H9 (cell line): ENCODE data around the gene SCN1B. TPM values are rescaled to one million over a fixed set of nuclear protein-coding genes. Genes with fewer than 3 reads are reported as not detected.
A peak's percentile ranks its signal among the peaks of the same experiment; 100 is the strongest.

Source experiments
- DNase-seq: peaks from one replicate; pipeline ENCODE4 v3.0.0-alpha.2; 2017
- H2AFZ ChIP-seq: one replicate; pipeline ENCODE4 v1.6.1; 2013; ENCODE audit warnings: mild to moderate bottlenecking, low read length, control low read depth, moderate library complexity
- H2AK5ac ChIP-seq: 2 replicates; pipeline ENCODE4 v1.6.1; 2013; ENCODE audit warnings: low read length, control low read depth, mixed read lengths; ENCODE audit not compliant: insufficient read length
- H2BK120ac ChIP-seq: one replicate; pipeline ENCODE4 v1.6.1; 2013; ENCODE audit warnings: low read depth, mild to moderate bottlenecking, low read length, control low read depth, inconsistent platforms; ENCODE audit not compliant: poor library complexity, severe bottlenecking
- H2BK12ac ChIP-seq: 2 replicates; pipeline ENCODE4 v1.6.1; 2013; ENCODE audit warnings: low read length, control low read depth, mixed read lengths, low read depth; ENCODE audit not compliant: insufficient read length
- H2BK15ac ChIP-seq: 2 replicates; pipeline ENCODE4 v1.6.1; 2013; ENCODE audit warnings: low read depth, low read length, control low read depth
- H2BK20ac ChIP-seq: one replicate; pipeline ENCODE4 v1.6.1; 2013; ENCODE audit warnings: low read depth, mild to moderate bottlenecking, low read length, control low read depth, inconsistent platforms; ENCODE audit not compliant: poor library complexity, severe bottlenecking
- H2BK5ac ChIP-seq: 2 replicates; pipeline ENCODE4 v1.6.1; 2013; ENCODE audit warnings: low read length, control low read depth, mixed read lengths; ENCODE audit not compliant: insufficient read length
- H3K14ac ChIP-seq: 2 replicates; pipeline ENCODE4 v1.6.1; 2013; ENCODE audit warnings: low read length, control low read depth; ENCODE audit not compliant: insufficient read depth
- H3K18ac ChIP-seq: 2 replicates; pipeline ENCODE4 v1.6.1; 2013; ENCODE audit warnings: low read depth, mild to moderate bottlenecking, mixed read lengths, low read length, control low read depth; ENCODE audit not compliant: insufficient read length
- H3K23ac ChIP-seq: 2 replicates; pipeline ENCODE4 v1.6.1; 2013; ENCODE audit warnings: low read length, control low read depth, mixed read lengths, low read depth; ENCODE audit not compliant: insufficient read length
- H3K23me2 ChIP-seq: 2 replicates; pipeline ENCODE4 v1.6.1; 2013; ENCODE audit warnings: low read depth, mild to moderate bottlenecking, mixed read lengths, low read length, control low read depth; ENCODE audit not compliant: insufficient read length, poor library complexity, severe bottlenecking
- H3K27ac ChIP-seq: 2 replicates; pipeline ENCODE4 v1.5.1; 2013; ENCODE audit warnings: low read length, control low read depth, mixed read lengths, low read depth; ENCODE audit not compliant: insufficient read length
- H3K27me3 ChIP-seq: 2 replicates; pipeline ENCODE4 v1.6.1; 2013; ENCODE audit warnings: low read length, control low read depth, inconsistent platforms; ENCODE audit not compliant: insufficient read depth
- H3K4ac ChIP-seq: 2 replicates; pipeline ENCODE4 v1.6.1; 2013; ENCODE audit warnings: low read depth, mild to moderate bottlenecking, control low read depth, inconsistent platforms, low read length, moderate library complexity
- H3K4me1 ChIP-seq: 2 replicates; pipeline ENCODE4 v1.6.1; 2013; ENCODE audit warnings: low read length, control low read depth, inconsistent platforms; ENCODE audit not compliant: insufficient read depth
- H3K4me2 ChIP-seq: 2 replicates; pipeline ENCODE4 v1.6.1; 2013; ENCODE audit warnings: low read length, control low read depth, mixed read lengths; ENCODE audit not compliant: insufficient read length, insufficient read depth
- H3K56ac ChIP-seq: 2 replicates; pipeline ENCODE4 v1.6.1; 2013; ENCODE audit warnings: low read depth, mild to moderate bottlenecking, mixed read lengths, low read length, control low read depth; ENCODE audit not compliant: insufficient read length
- H3K79me1 ChIP-seq: 2 replicates; pipeline ENCODE4 v1.6.1; 2013; ENCODE audit warnings: low read depth, mild to moderate bottlenecking, moderate library complexity, low read length, control low read depth, inconsistent platforms; ENCODE audit not compliant: insufficient read depth, poor library complexity, severe bottlenecking
- H3K79me2 ChIP-seq: 2 replicates; pipeline ENCODE4 v1.6.1; 2013; ENCODE audit warnings: low read length, control low read depth, inconsistent platforms; ENCODE audit not compliant: insufficient read depth
- H3K9ac ChIP-seq: 2 replicates; pipeline ENCODE4 v1.6.1; 2013; ENCODE audit warnings: low read length, control low read depth, mixed read lengths; ENCODE audit not compliant: insufficient read length; ENCODE audit errors: extremely low read depth
- H3K9me3 ChIP-seq: one replicate; pipeline ENCODE4 v1.6.1; 2013; ENCODE audit warnings: low read depth, low read length, inconsistent platforms; ENCODE audit not compliant: control insufficient read depth
- H3T11ph ChIP-seq: one replicate; pipeline ENCODE4 v1.6.1; 2013; ENCODE audit warnings: mild to moderate bottlenecking, low read length, control low read depth, inconsistent platforms
- H4K20me1 ChIP-seq: one replicate; pipeline ENCODE4 v1.6.1; 2013; ENCODE audit not compliant: control insufficient read depth, insufficient read length, insufficient read depth
- H4K5ac ChIP-seq: 2 replicates; pipeline ENCODE4 v1.6.1; 2013; ENCODE audit warnings: low read depth, mild to moderate bottlenecking, mixed read lengths, low read length, control low read depth; ENCODE audit not compliant: insufficient read length
- H4K8ac ChIP-seq: replicated peaks from 2 replicates; pipeline ENCODE4 v1.6.1; 2013; ENCODE audit warnings: low read length, control low read depth, mixed read lengths, low read depth; ENCODE audit not compliant: insufficient read length
- H4K91ac ChIP-seq: 2 replicates; pipeline ENCODE4 v1.6.1; 2013; ENCODE audit warnings: low read depth, mild to moderate bottlenecking, moderate library complexity, mixed read lengths, low read length, control low read depth; ENCODE audit not compliant: insufficient read length
- H3K27ac Mint-ChIP-seq, 3 experiments: 2 replicates in 2 of 3; 3 replicates in 1 of 3; pipeline ENCODE4 v1.8.0; 2020 to 2021; ENCODE audit warnings: mixed read lengths in 3 of 3, mild to moderate bottlenecking in 1 of 3, moderate library complexity in 1 of 3
- H3K27me3 Mint-ChIP-seq: 2 replicates; pipeline ENCODE4 v1.8.0; 2021; ENCODE audit warnings: low read depth, mild to moderate bottlenecking, moderate library complexity, mixed read lengths
- H3K36me3 Mint-ChIP-seq, 3 experiments: 2 replicates in 2 of 3; 3 replicates in 1 of 3; pipeline ENCODE4 v1.8.0; 2020 to 2021; ENCODE audit warnings: low read depth in 3 of 3, mixed read lengths in 3 of 3; ENCODE audit not compliant: insufficient read depth in 1 of 3
- H3K4me1 Mint-ChIP-seq, 2 experiments: 2 replicates each; pipeline ENCODE4 v1.8.0; 2020; ENCODE audit warnings: mixed read lengths in 2 of 2
- H3K4me3 Mint-ChIP-seq, 2 experiments: 2 replicates in 1 of 2; 3 replicates in 1 of 2; pipeline ENCODE4 v1.8.0; 2020 to 2021; ENCODE audit warnings: mild to moderate bottlenecking in 2 of 2, mixed read lengths in 2 of 2, moderate library complexity in 1 of 2
- H3K9me3 Mint-ChIP-seq, 2 experiments: 2 replicates in 1 of 2; 3 replicates in 1 of 2; pipeline ENCODE4 v1.8.0; 2020; ENCODE audit warnings: mild to moderate bottlenecking in 2 of 2, mixed read lengths in 2 of 2, moderate library complexity in 1 of 2
- WGBS: extraction: QIAGEN DNeasy Blood & Tissue Kit; methylation state at CpG from one replicate; pipeline ENCODE4 v1.1.7; 2013; ENCODE audit warnings: missing lambda C conversion rate, low lambda C conversion rate, mixed read lengths; ENCODE audit not compliant: insufficient read length; ENCODE audit errors: extremely low coverage; 5-methylcytosine and 5-hydroxymethylcytosine counted together
- total RNA-seq: library from RNA; stranded (reverse); gene quantifications from 2 replicates; pipeline ENCODE4 v1.2.1, GENCODE V29; 2021
- TF ChIP-seq, protein P1 (sequence below): fragments of 200-600 bp; sonication (generic); conservative IDR thresholded peaks from 3 replicates; pipeline ENCODE4 v1.8.0; 2021; ENCODE audit warnings: antibody characterized with exemption, mild to moderate bottlenecking

The SCN1B gene
- total RNA-seq, 1 experiment from 2014 or later: 3.8 TPM

DNA sequence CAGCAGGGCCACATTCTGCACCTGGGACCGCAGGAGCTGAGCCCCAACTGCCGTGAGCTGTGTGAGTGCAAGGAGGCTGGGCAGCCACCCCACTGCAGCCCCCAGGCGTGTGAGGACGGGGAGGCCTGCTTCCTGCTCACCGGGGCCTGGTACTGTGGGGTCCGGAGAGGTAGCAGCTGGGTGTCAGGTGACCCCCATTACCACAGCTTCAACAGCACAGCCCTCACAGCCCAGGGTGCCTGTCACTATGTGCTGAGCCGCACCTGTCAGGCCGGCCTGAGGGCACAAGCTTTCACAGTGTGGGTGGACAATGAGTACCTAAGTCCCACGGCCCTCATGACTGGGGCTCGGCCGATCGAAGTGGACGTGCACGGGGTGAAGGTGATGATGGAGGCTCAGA lies 49.6 kb downstream of the SCN1B start:
- Histone ChIP-seq H3K56ac (no peak overlapping the region), H4K8ac (no peak overlapping the region), H2BK120ac (no peak overlapping the region), H3K14ac (no peak overlapping the region), H2BK5ac (no peak overlapping the region), H3K23me2 (no peaks in the 10 kb centered on the region), H3K27me3 (no peaks in the 10 kb centered on the region), H3K79me2 (no peaks in the 10 kb centered on the region), H3K79me1 (no peaks in the 10 kb centered on the region), H3T11ph (no peak overlapping the region), H3K18ac (no peak overlapping the region), H3K23ac (no peak overlapping the region), H3K4ac (no peak overlapping the region), H4K20me1 (peaks cover 2% of the 10 kb centered on the region), H2BK15ac (no peak overlapping the region), H4K91ac (no peak overlapping the region), H3K27ac (no peak overlapping the region), H4K5ac (no peak overlapping the region), H3K4me2 (no peak overlapping the region), H3K4me1 (no peaks in the 10 kb centered on the region), H2BK12ac (no peak overlapping the region), H2AFZ (no peak overlapping the region), H2AK5ac (no peak overlapping the region), H3K9me3 (no peaks in the 10 kb centered on the region), H2BK20ac (no peak overlapping the region), H3K9ac (no peak overlapping the region)
- TF ChIP-seq, protein P1, sequence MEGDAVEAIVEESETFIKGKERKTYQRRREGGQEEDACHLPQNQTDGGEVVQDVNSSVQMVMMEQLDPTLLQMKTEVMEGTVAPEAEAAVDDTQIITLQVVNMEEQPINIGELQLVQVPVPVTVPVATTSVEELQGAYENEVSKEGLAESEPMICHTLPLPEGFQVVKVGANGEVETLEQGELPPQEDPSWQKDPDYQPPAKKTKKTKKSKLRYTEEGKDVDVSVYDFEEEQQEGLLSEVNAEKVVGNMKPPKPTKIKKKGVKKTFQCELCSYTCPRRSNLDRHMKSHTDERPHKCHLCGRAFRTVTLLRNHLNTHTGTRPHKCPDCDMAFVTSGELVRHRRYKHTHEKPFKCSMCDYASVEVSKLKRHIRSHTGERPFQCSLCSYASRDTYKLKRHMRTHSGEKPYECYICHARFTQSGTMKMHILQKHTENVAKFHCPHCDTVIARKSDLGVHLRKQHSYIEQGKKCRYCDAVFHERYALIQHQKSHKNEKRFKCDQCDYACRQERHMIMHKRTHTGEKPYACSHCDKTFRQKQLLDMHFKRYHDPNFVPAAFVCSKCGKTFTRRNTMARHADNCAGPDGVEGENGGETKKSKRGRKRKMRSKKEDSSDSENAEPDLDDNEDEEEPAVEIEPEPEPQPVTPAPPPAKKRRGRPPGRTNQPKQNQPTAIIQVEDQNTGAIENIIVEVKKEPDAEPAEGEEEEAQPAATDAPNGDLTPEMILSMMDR: no peak
- Mint-ChIP-seq H3K36me3 (0 out of 7 replicates have a peak, but pooled peaks cover 0 to 4% (median 0%) of the 10 kb centered on the region in 3 experiments), H3K4me1 (peaks cover 5 to 14% of the 10 kb centered on the region in 2 experiments), H3K9me3 (peaks cover 0 to 3% of the 10 kb centered on the region in 2 experiments; a peak in 4 of 5 replicates), H3K4me3 (no peak overlapping the region), H3K27me3 (peaks cover 9% of the 10 kb centered on the region), H3K27ac (peak overlapping the region in 1 of 3 experiments; percentile 77; a peak in 1 of 7 replicates)
- DNase-seq: no peak
- WGBS: no CpG with 5 or more reads among the region's 14 CpGs
